Endothelial cell of umbilical vein (primary cell): ENCODE measurements around the gene GNA12.

Source experiments
- POLR2A ChIP-seq: IDR thresholded peaks from 2 replicates; pipeline ENCODE4 v1.6.1; 2012; ENCODE audit warnings: low read depth, mild to moderate bottlenecking, control low read depth, low read length
- POLR2AphosphoS5 ChIP-seq: IDR thresholded peaks from 2 replicates; pipeline ENCODE4 v1.6.1; 2012; ENCODE audit warnings: low read depth, mild to moderate bottlenecking, control low read depth, low read length, moderate library complexity; ENCODE audit not compliant: insufficient read depth
- TF ChIP-seq, protein P1 (sequence below): IDR thresholded peaks from 2 replicates; pipeline ENCODE4 v1.6.1; 2011; ENCODE audit not compliant: insufficient read depth, insufficient read length
- TF ChIP-seq, protein P2 (sequence below), 2 donors: IDR thresholded peaks; 1 replicate in 1 of 2; 2 replicates in 1 of 2; pipeline ENCODE4 v1.5.1; 2011; ENCODE audit warnings: low read length in 2 of 2, mild to moderate bottlenecking in 2 of 2, moderate library complexity in 2 of 2, control low read depth in 1 of 2, inconsistent platforms in 1 of 2, low read depth in 1 of 2; ENCODE audit not compliant: insufficient read depth in 1 of 2; ENCODE audit errors: extremely low read depth in 1 of 2

DNA sequence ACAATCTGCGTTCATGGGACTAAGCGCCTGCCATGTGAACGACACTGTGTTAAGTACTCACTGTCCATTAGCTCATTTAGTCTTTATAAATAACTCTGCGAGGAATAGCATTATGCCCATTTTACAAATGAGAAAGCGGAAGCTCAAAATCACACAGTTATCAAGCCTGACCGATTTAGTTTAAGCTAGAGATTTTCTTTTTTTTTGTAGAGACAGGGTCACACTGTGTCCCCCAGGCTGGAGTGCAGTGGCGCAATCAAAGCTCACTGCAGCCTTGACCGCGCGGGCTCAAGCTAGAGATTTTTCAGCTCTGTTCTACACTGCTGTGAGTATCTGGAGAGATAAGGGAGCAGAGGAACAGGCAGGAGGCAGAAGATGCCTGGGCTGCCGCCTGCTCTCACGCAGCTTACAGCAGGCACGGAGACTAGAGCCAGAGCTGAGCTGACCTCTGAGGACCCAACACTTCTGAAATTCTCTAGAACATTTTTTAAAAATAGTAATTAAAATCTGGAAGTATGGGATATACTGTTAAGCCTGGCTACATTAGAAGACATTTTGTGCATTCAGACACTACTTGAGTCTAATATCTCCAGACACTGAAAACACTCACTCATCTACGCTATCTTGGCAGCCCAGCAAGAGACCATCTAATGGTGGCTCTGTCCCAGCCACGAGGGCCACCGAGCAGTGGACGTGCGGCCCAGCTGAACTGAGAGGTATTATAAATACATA is 38.7 kb downstream of the GNA12 start:
- TF ChIP-seq, protein P1, sequence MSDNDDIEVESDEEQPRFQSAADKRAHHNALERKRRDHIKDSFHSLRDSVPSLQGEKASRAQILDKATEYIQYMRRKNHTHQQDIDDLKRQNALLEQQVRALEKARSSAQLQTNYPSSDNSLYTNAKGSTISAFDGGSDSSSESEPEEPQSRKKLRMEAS, result no peak
- TF ChIP-seq, protein P2, sequence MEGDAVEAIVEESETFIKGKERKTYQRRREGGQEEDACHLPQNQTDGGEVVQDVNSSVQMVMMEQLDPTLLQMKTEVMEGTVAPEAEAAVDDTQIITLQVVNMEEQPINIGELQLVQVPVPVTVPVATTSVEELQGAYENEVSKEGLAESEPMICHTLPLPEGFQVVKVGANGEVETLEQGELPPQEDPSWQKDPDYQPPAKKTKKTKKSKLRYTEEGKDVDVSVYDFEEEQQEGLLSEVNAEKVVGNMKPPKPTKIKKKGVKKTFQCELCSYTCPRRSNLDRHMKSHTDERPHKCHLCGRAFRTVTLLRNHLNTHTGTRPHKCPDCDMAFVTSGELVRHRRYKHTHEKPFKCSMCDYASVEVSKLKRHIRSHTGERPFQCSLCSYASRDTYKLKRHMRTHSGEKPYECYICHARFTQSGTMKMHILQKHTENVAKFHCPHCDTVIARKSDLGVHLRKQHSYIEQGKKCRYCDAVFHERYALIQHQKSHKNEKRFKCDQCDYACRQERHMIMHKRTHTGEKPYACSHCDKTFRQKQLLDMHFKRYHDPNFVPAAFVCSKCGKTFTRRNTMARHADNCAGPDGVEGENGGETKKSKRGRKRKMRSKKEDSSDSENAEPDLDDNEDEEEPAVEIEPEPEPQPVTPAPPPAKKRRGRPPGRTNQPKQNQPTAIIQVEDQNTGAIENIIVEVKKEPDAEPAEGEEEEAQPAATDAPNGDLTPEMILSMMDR (IDR thresholded peaks at IDR 0.05; ENCODE audit: extremely low read depth in 1 of 2, insufficient read depth in 1 of 2, low read depth in 1 of 2, low read length in 2 of 2), result no peak
- TF ChIP-seq POLR2AphosphoS5 (no peak), POLR2A (no peak)
